GM10248 (cell line): ENCODE measurements around the gene POFUT2.

Experiments used
- CTCF ChIA-PET: fragments of 300-600 bp; sonication (Branson Sonifier 250); formaldehyde crosslinking; extraction: SDS; loops from one replicate; lab custom pipeline; 2021; ENCODE audit warnings: antibody characterized with exemption; lab: Yijun Ruan, JAX
- POLR2A ChIA-PET: fragments of 350-650 bp; sonication (Branson Sonifier 250); formaldehyde crosslinking; extraction: SDS; loops from one replicate; lab custom pipeline; 2020; ENCODE audit warnings: antibody characterized with exemption; lab: Yijun Ruan, JAX
- DNase-seq: peaks from one replicate; pipeline ENCODE4 v3.0.0; 2012; ENCODE audit errors: extremely low spot score
- TF ChIP-seq, protein P1 (sequence below): IDR thresholded peaks from 2 replicates; pipeline ENCODE4 v1.5.1; 2012; ENCODE audit warnings: mild to moderate bottlenecking, low read depth; ENCODE audit errors: extremely low read depth, missing control alignments, control extremely low read depth

POFUT2 gene

DNA sequence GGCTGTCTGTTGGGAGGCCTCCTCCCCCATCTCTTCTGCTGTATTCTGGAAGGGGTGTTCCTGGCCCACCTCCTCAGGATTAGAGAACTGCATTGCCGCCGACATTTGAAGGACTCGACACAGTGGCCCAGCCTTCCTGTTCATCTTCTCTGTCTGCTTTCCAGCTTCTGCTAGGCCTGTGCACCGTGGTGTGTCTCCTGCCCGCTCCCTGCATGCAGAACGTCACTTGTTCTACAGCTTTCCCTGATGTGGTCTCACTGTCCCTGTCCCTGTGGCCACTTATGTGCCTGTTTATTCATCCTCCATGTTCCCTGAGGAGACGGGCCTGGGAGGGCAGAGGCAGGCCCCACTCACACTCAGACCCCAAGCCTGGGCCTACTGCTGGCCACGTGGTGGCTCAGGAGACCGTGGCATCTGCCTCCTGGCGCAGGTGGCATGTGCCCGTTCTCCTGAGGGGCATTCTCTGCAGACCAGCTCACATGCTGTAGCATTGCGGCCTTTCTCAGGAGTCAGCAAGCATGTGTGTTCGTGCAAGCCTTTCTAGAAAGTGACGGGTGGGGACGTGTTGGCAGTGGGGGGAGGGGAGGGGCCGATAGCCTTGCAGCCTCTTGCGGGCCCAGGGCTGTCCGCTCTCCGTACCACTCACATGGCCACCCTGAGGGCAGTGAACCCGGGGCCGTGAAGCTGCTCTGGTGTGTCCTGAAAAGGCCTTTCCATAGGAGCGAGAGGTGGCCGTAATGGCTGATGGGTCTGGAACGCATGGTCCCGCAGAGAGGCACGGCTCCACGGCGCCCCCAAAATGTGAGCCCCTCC, 35.9 kb downstream of the POFUT2 start:
- DNase-seq, result no peak
- ChIA-PET CTCF (no interaction called here), POLR2A (no interaction called here)
- TF ChIP-seq, protein P1, sequence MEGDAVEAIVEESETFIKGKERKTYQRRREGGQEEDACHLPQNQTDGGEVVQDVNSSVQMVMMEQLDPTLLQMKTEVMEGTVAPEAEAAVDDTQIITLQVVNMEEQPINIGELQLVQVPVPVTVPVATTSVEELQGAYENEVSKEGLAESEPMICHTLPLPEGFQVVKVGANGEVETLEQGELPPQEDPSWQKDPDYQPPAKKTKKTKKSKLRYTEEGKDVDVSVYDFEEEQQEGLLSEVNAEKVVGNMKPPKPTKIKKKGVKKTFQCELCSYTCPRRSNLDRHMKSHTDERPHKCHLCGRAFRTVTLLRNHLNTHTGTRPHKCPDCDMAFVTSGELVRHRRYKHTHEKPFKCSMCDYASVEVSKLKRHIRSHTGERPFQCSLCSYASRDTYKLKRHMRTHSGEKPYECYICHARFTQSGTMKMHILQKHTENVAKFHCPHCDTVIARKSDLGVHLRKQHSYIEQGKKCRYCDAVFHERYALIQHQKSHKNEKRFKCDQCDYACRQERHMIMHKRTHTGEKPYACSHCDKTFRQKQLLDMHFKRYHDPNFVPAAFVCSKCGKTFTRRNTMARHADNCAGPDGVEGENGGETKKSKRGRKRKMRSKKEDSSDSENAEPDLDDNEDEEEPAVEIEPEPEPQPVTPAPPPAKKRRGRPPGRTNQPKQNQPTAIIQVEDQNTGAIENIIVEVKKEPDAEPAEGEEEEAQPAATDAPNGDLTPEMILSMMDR, result no peak

GRCh38 chr21:45250914-45251634, 36.6 kb downstream of the POFUT2 start:
- DNase-seq, result no peak
- ChIA-PET CTCF (no interaction called here), POLR2A (no interaction called here)
- TF ChIP-seq, protein P1, result no peak

DNA sequence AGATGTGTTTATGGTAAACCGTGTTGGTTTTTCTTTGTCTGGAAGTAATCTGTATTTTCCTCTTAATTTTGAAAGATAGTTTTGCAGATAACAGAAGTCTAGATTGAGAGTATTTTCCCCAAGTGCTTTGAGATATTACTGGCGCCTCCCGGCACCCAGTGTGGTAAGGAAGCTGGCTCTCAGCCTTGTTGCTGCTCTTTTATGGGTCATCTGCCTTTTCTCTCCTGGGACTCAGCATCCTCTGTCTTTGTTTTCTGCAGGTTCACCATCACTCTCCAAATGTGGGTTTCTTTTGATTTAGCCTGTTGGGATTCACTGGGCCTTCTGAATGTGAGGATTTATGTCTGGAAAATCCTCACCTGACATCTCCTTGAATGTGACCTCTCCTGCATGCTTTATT, 37.4 kb downstream of the POFUT2 start:
- ChIA-PET CTCF (no interaction called here), POLR2A (no interaction called here)
- TF ChIP-seq, protein P1, result no peak
- no peak for DNase-seq

GRCh38 chr21:45249626-45250025, 38.1 kb downstream of the POFUT2 start:
- no peak for DNase-seq
- ChIA-PET CTCF (no interaction called here), POLR2A (no interaction called here)
- TF ChIP-seq, protein P1, result no peak

DNA sequence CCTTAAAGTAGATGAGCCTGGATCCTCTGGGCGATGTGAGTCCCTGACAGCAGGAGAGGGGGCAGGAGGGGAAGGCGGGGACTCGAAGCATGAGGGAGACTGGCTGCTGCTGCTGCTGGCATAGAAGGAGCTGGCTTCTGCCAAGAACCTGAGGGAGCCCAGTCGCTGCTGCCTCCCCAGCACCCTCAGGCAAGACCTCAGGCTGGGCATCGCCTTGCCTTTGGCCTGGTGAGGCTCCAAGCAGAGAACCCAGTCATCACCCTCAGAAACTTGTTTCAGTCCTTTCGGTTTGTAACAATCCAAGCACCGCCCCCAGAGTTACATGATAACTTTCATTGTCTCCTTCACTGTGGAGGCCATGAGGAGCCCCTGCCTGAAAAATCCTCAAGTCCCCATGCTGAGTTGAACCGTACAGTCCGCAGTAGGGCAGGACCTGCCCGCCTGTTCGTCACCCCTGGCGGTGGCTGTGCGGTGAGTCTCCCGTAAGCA, 38.8 kb downstream of the POFUT2 start:
- no peak for DNase-seq
- POLR2A ChIA-PET, result no interaction called here
- CTCF ChIA-PET, result interaction anchor here (1.1 kb wide), 2 partner anchors 11 to 108 kb away, joined by 3 to 6 read pairs; no protein-coding TSS in a partner anchor
- TF ChIP-seq, protein P1, result no peak

GRCh38 chr21:45248301-45248892, 39.3 kb downstream of the POFUT2 start:
- ChIA-PET CTCF (interaction anchor here (1.1 kb wide), 2 partner anchors 11 to 107 kb away, joined by 3 to 6 read pairs; no protein-coding TSS in a partner anchor), POLR2A (no interaction called here)
- TF ChIP-seq, protein P1, result no peak
- DNase-seq, result no peak
